GM18520 (cell line): Measurements from ENCODE around the gene GPRC5D.

Source experiments
- ATAC-seq: cut with Tn5 transposase; IDR thresholded peaks from one replicate; pipeline ENCODE4 v1.9.1; 2021; ENCODE audit not compliant: unreplicated experiment

Gene GPRC5D

DNA sequence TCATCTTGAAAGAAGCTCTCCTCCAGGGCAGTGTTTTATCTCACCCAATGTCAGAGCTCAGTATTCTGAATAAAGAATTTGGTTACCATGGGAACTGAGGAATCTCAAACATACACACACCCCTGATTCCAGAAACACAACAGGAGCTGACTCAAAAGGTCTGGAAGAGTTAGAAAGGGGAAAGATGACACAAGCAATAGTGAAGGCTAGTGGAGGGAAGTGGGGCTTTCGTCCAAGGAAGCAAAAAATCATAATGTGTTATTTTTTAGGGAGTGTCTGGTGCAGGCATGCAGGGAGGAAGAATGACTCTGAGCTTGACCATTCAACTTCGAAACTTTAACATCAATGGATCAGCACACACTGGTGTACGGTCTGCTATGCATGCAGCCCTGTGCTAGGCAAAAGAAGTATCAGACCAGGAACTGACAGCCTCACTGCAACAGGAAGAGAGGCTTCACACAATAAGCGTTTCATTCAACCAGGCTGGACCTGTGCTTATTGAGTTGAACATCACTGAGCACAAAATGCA lies 27.8 kb upstream of the GPRC5D start:
- no peak for ATAC-seq

DNA sequence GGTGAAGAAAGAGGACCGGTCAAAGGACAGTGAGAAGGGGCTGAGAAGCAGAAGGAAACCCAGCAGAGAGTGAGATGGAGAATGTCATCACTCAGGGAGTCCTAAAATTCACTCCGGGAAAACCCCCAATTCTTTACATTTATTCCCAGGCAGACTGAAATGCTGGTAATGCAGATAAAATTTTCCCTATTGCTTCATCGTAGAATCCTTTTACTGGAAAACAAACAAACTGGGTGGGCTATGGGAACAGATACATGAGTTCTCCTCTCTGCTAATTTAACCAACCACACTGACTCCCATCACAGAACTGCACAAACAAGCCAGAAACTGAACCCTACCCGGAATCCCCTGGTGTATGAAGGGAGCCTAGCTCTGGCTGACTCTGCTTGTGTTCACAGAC lies 27.2 kb upstream of the GPRC5D start:
- no peak for ATAC-seq

DNA sequence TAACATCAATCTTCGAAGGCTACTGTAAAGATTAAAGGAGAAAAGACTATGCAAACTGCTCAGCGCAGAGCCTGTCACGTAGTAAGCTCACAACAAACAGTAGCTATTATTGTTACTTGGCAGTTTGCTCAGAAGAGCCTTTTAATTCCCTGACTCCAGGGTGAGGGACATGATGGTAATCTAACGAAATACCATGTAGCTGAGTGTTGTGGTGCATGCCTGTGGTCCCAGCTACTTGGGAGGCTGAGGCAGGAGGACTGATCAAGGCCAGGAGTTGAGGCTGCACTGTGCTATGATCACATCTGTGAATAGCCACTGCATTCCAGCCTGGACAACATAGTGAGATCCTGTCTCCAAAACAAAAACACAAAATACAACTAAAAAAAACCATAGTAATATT lies 25.3 kb upstream of the GPRC5D start:
- ATAC-seq: no peak

DNA sequence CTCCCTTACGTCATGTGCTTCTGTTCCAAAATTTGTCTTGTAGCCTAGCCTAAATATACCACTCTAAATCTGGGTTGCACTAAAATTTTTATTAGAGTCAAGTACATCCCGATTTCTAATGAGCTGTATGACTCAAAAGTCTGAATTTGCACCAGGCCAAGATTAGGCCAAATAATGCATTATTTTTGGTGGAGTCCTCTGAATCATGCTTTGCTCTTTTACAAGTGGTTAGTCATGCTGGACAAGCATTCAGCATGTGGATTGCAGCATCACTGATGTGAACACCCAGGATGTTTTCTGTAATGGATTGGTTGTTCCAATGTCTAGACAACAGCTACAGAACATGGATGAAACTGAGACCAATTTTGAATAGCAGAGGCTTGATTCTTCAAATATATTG lies 24.4 kb upstream of the GPRC5D start:
- ATAC-seq: no peak

DNA sequence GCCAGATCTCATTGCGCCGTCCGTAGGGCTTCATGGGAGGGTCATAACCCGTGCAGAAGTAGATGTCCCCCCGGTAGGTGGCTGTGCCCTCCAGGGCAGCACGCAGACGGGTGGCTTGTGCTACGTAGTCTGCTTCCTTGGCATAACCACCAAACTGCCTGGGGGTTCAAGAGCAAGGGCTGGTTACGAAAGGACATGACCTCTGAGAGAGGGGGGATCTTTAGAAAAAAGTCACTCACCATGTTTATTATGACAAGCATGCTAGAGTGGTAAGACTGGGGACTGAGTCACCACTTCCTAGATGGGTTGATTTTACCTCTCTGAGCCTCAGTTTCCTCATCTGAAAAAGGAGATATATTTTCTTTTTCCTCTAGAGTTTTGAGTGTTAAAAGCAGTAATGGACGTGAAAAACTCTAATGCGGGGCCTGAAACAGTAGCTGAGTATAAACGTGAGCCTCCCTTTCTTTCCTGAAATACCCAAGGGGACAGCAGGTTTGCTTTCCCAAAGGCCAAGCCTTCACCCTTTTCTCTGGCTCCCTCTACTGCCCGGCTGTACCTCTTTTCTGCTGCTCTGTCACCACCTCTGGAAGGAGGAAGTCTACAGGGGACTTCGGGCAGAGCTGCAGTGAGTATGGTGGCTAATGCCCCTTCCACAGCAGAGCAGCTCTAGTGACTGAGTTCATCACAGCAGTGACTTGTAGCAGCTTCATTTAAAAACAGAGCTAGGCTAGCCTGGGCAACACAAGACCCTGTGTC lies 23.5 kb upstream of the GPRC5D start:
- ATAC-seq: no peak

DNA sequence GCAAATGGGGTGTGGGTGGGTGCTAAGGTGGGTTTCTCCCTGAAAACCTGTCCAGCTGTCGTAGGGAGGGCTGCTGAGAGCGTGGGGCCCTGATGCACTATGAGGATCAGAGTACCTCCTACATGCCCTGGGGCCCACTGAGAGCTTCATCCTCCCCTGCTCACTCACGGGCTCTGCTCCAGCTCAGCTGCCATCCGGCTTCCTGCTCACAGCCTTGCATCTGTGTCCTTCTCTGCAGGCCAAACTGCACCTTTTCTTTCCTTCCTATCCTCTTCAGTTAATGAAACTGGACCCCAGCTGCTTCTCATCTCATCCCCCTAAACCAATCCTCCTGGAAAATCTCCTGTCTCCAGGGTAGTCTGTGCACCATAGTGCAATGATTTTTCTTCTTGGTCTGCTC lies 22.2 kb upstream of the GPRC5D start:
- ATAC-seq: no peak

DNA sequence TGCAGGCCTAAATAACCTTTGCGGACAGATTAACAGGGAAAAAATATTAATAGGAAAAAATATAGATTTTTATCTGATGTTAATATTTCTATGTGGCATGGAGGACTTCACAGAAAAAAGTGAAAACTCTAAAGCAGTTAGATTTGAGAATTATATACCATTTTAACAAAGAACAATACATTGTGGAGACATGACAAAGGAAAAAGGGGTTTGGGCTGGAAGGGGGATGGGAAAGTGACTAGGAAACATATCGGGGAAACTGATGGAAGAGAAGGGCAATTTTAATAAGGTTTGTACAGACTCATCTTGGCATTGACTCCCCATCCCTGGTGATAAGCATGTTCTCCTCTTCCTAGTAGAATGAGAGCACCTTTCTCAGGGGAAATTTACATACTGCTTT lies 21.0 kb upstream of the GPRC5D start:
- ATAC-seq: no peak

DNA sequence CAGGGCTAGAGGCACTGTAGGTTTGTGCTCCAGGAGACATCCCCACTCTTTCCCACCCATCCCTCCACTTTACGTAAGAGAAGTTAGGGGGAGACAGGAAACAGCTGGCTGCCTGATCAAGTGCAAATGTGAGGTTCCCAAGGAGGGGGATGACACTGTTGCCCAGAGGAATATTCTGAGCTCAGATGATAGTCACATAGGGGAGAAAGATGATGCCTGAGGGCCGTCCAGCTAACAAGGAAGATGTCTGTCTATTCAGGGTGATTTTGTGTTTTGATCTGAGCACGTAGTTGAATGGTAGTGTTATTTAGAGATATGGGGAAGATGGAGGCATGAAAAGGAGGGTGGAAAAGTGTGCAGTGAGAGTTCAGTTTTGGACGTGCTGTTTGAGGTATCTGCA lies 13.9 kb upstream of the GPRC5D start:
- no peak for ATAC-seq

DNA sequence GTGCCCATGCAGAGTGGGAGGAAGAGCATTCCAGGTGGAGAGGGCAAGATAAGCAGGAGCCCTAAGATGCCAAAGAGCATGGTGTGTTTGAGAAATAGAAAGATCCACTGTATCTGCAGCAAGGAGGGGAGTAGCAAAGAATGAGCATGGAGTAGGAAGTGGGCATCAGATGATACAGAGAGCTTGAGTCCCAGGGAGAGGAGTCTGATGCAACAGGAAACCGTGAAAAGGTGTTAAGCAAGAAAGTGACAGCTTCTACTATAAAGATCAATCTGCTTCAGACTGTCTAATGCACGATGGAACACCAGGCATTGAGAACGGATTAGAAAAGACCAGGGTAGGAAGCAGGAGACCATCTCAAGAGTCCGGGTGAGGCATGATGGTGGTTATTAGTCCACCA lies 12.3 kb upstream of the GPRC5D start:
- ATAC-seq: no peak

DNA sequence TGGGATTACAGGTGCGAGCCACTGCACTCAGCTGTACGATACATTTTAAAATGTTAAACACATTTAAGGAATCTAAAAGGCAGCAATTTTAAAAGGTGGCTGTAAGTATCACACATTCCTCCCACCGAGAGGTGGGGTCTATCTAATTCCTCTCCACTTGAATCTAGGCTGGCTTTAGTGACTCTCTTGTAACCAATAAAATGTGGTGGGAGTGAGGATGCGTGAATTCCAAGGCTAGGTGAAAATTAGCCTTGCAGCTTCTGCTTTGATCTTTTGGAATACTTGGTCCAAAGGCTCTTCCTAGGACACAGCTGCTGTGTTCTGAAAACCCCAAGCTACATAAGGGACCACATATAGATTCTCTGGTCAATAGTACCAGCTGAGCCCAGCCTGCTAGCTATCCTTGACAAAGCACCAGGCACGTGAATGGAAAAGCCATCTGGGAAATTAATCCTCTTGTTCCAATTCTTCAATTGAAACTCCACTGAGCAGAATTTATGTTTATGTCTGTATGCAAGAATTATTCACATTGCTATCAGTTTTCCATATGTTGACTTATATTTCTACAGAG lies 8.8 kb upstream of the GPRC5D start:
- no peak for ATAC-seq

DNA sequence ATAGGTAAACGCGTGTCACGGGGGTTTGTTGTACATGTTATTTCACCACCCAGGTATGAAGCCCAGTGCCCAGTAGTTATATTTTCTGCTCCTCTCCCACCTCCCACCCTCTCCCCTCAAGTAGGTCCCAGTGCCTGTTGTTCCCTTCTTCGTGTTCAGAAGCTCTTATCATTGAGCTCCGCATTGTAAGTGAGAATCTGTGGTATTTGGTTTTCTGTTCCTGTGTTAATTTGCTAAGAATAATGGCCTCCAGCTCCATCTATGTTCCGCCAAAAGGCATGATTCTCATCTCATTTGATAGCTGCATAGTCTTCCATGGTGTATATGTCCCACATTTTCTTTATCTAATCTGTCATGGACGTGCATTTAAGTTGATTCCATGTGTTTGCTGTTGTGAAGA lies 6.9 kb upstream of the GPRC5D start:
- ATAC-seq: no peak

DNA sequence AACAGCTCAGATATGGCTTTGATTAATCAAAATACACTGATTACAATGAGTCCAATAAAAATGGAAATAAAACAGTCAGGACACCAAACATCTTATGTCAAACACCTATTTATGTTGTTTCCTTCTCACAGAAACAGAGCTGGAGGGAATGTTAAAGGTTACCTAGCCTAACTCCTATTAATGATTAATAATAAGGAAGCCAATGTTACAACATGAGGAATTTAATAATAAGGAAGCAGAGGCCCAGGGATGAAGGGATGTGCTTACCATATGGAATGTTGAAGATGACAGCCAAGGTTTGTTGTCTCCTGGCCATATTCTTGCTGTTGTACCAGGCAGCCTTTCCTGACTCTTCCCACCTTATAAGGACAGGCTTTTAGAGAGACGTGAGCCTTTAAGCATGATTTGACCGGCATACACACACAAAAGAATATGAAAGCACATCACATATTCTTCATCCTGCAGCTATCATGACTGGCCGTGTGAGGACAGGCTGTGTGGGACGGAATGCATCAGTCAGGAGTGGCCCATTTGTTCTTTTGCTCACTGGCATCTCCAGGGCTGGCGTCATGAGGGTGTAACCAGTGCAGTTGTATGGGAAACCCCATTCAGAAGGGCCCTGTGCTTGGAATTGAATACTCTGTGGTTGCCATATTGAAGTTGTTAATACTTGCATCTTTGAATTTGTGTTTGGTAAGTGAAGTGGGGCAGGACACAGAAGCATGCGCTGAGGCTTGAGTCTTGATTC lies 3.1 kb upstream of the GPRC5D start:
- no peak for ATAC-seq

DNA sequence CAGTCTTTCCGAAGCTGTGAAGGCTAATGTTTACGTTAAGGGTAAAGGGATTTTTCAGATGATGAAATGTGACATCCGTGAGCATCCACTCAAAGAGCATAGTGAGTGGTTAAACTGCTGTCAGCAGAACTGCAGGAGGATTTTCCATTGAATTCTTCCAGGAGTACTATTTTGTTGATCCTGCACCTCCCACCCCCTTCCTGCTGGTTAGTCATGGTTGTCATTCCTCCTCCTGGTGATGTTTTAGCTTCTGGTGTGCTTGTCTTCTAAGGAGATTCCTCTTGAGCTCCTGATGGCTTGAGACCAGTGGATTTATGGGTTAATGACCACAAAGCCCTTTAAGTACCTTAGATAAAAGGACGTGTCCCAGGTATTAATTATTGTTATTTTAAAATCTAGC lies 2.4 kb upstream of the GPRC5D start:
- ATAC-seq: no peak

DNA sequence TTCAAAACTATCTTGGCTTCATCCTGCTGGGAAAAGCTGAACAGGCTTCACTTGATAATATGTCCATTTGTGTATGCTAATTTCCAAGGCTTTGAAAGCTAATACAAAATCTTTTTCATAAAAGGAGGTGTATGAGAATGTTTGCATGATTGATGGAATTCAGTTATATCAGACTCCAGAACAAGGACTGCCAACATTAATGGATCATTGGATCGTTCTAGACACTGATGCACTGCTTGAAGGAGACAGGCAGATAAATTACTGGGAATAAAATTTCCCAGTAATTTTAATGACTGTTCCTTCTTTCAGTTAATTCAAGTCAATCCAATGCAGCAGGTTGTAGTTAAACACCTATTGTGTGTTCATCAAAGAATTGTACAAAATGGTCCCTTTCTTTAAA lies 466 bp downstream of the GPRC5D start:
- ATAC-seq: no peak

DNA sequence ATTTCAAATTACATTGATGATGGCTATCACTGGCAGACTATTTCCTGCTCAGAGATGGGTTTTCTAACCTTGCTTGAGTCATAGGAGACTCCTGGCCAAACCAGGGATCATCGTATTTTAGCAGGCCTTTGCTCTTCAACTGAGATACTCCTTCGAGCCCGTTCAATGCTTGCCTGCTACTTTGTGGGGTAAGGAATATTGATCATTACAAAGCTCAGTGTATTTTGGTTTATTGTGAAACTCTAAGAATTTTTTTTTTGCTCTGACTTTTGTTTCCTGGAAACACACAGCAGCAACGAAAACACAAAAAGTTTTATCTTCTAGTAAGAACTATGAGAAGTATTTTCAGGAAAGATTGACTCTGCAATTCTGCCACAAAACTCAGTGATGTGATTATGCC lies 4.1 kb downstream of the GPRC5D start:
- ATAC-seq: no peak

DNA sequence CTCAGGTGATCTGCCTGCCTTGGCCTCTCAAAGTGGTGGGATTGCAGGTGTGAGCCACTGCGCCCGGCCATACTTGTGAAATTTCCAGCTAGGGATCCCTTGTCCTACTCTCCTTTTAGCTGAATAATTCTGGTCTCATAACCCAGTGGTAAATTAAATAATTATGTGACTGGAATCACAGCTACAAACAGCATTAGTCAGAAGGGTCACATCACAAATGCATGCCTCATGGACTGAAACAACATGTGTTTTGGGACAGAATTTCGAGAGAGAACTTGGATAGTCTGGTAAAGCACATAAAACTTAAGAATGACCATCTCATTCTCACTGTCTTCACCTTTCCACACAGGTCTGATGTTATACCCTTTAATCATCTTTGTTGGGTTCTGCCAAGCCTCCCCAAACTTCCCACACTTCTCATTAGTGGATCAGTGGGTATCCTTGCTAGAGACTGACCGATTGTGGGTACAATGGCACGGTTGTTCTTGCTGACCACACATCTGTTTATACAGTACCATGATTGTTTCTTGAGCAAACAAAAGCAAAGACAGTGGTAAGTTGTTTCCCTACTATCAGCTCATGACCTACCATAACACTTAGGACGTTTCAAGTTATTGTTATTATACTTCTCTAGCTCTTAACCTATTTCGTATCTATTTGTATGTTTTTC lies 5.1 kb downstream of the GPRC5D start:
- no peak for ATAC-seq

DNA sequence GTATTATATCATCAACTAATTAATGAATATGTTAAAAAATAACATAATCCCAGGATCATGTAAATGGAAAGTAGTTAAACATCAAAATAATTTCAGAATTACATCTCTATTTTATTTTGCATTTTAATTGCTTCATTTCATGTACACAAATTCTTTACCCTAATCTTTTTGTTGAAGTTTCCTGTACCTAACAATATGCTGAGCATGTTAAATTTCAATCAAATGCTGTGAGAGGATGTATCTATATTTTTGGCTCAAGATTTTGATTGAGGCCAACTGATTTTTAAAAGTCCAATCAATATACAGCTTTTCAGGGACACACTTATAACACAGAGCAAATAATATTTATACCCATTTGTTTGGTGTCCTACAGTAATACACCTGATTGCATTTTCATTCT lies 6.4 kb downstream of the GPRC5D start:
- no peak for ATAC-seq

DNA sequence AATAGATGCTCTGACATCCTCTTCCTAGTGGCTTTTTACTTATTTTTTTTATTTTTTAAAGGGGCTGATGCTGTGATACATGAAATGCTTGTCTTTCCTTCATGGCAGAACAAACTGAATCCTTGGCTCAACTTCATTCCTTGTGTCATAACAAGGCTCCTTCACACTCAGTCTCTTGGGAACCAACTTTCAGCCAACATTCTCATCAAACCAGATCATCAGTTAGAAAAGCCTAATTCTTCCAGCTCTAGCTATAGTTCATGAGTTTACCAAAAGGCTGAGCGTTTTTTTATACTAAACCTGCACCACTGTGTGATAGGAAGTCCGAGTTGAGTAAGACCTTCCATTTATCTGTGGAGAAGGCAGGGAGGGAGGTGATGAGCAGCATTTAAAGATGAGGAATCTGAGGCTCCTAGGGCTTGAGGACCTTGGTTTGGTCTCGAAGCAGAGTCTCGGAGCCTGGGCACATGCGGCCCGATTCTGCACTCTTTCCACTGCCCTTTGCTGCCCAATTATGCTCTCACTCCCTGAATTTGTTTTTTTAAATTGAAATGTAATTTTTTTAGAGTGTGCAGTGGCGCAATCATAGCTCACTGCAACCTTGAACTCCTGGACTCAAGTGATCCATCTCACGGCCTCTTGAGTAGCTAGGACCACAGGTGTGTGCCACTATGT lies 8.2 kb downstream of the GPRC5D start:
- no peak for ATAC-seq

DNA sequence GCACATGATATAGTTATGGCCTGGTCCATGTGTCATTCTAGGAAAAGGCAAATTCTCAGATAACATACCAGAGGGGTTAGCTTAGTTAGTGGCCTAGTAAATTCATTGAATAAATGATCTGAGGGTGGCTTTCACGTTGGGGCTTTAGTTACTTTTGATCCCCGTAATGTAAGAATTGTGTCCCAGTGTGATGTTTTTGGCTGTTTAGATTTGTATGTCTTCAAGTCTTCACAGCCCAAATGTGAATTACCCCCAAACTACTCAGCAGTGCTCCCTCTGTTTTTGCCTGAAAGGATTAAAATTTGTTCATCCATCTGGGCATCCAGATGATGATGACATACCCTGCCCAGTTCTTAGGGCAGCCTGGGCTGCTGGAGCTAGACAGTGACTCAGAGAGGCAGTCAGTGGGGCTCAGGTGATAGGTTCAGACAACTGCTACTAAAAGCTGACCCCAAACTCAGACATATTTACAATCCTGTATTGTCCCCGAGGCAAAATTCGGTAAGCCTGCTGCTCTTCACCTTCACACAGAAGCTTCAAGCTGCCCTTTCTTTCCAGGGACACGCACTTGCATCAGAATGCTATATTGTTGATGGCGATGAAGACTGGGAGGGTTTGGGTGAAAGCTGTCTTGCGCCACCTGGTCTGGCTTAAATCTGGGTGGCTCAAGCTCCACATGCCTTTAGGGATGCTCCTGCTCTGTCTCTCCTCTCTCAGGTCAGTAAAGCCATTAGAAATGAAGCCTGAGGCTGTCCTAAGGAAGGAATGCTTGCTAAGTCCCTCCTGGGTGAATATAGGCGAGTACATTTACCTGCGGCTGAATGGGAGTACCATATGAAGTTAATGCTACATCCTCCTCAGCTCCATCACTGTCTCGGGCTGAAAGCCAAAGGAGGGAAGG lies 10.3 kb downstream of the GPRC5D start:
- ATAC-seq: no peak

DNA sequence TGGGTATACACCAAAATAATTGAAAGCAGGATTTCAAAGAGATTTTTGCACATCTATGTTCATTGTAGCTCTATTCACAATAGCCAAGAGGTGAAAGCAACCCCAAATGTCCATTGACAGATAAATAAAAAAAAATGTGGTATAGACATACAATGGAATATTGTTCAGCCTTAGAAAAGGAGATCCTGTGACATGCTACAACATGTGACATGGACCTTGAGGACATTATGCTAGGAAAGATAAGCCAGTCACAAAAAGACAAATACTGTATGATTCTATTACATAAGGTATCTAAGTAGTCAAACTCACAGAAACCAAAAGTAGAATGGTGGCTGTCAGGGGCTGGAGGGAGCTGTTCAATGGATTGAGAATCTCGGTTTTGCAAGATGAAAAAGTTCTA lies 12.1 kb downstream of the GPRC5D start:
- no peak for ATAC-seq
